Hematopoietic multipotent progenitor cell (in vitro differentiated cells): Measurements from ENCODE around the gene UGT2A2. TPM values are rescaled to one million over a fixed set of nuclear protein-coding genes. Genes with fewer than 3 reads are reported as not detected.
A peak's percentile ranks its signal among the peaks of the same experiment; 100 is the strongest.
"Not testable (repeated sequence)": the region's sequence is repeated elsewhere in the genome, so short reads cannot be mapped to it uniquely, and the experiment has no call there.

ENCODE experiments used
- DNase-seq, 3 donors: peaks; one replicate each; pipeline ENCODE4 v3.0.0-alpha.2; 2011 to 2015; ENCODE audit warnings: low read depth in 2 of 3, low spot score in 2 of 3
- total RNA-seq: library from RNA; depleted of rRNA; stranded (reverse); fragments of >200 nt; gene quantifications from one replicate; pipeline ENCODE4 v1.2.3, GENCODE V29; 2012

The UGT2A2 gene
- not detected for total RNA-seq

DNA sequence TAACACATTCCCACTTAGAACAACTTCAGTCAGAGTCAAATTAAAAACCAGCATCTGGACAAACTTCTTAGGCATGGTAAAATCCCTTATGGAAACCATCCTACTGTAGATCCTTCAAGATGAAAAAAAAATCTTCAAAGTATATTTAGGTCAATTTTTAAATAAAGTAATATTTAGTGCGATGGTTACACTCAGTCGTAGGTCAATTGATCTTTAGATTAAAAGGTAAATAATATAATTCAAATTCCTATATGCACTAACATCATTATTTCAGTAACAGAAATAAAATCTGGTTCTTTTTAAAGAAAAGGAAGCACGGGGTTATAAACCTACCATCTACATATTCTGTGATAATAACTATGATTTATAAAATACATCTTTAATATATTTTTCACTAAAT, at the start of gene UGT2A2:
UGT2A2 (minus strand) TSS at position 101 of the 400 bp plus-strand sequence; CDS start at position 99, 2 bp downstream.
- DNase-seq = no peak

DNA sequence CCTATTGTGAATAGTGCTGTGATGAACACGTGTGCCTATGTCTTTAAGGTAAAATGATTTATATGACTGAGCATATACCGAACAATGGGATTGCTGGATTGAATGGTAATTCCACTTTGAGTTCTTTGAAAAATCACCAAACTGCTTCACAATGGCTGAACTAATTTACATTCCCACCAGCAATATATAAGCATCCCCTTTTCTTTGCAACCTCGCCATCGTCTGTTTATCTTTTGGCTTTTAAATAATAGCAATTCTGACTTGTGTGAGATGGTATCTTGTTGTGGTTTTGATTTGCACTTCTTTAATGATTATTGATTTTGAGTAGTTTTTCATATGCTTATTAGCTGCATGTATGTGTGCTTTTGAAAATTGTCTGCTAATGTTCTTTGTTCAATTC, 45.4 kb upstream of the UGT2A2 start:
- no peak for DNase-seq

- no peak for DNase-seq
Measured at GRCh38 chr4:69668680-69669079, 29.2 kb upstream of the UGT2A2 start.

DNA sequence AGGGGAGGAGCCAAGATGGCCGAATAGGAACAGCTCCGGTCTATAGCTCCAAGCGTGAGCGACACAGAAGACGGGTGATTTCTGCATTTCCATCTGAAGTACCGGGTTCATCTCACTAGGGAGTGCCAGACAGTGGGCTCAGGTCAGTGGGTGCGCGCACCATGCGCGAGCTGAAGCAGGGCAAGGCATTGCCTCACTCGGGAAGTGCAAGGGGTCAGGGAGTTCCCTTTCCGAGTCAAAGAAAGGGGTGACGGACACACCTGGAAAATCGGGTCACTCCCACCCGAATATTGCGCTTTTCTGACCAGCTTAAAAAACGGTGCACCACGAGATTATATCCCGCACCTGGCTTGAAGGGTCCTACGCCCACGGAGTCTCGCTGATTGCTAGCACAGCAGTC, 24.6 kb upstream of the UGT2A2 start:
- DNase-seq = not testable (repeated sequence)

GRCh38 chr4:69661130-69661803, 21.8 kb upstream of the UGT2A2 start:
- not testable (repeated sequence) for DNase-seq

DNA sequence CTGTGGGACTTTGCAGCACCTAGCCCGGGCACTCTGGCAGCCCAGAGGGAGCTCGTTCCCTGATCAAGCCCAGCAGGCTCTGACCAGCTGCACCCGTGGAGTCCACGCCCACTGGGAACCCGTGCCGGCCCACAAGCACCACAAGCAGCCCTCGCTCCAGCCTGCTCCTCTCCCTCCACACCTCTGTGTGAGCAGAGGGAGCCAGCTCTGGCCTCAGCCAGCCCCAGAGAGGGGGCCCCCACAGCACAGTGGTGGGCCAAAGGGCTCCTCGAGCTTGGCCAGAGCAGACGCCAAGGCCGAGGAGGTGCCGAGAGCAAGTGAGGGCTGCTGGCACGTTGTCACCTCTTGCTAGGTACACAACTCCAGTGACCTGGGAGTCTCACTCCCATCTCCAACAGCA, 18.7 kb upstream of the UGT2A2 start:
- no peak for DNase-seq

- no peak for DNase-seq
Measured at GRCh38 chr4:69656653-69657158, 17.3 kb upstream of the UGT2A2 start.

DNA sequence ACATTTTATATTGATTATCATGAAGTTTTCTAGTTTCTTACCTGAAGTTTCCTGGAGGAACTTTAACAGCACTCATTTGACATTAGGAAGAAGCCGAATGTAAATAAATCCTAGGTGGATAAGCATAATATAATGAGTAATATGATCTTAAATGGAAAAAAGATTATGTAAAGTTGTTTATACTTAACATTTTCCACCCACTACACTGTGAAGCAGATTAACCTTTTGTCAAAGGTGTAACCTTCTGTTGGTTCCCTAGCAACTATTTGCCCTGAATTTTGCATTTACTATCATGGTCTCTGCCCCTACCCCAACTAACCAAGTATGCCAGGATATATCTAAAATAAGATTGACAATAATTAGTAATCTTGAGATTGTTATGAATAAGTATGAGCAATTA, 13.7 kb upstream of the UGT2A2 start, which contains the start of gene UGT2A1:
UGT2A1 (minus strand) TSS at position 101 of the 400 bp plus-strand sequence. CDS start 5,603 bp downstream, outside the sequence.
- no peak for DNase-seq

- DNase-seq = no peak
Measured at GRCh38 chr4:69650872-69651271, 11.4 kb upstream of the UGT2A2 start.

GRCh38 chr4:69649629-69650028, 10.2 kb upstream of the UGT2A2 start:
- DNase-seq = no peak

DNA sequence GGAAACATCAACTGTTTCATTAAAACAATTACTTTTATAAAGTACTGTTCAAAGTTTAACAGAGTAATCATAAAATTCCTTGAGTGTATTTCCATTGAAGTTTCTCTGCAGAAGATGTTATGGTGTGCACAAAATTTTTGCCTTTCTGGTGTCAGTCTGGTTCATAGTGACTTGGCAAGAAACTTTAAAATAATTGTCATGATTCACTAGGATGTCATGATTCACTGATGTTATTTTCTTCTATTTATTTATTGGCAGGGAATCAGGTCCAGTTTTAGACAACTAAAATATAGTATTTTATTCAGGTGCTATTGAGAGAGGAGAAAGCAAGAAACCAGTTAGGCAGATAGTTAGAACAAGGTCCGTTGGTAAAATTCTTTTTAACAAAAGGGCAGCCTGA, 9.8 kb upstream of the UGT2A2 start:
- DNase-seq = no peak

DNA sequence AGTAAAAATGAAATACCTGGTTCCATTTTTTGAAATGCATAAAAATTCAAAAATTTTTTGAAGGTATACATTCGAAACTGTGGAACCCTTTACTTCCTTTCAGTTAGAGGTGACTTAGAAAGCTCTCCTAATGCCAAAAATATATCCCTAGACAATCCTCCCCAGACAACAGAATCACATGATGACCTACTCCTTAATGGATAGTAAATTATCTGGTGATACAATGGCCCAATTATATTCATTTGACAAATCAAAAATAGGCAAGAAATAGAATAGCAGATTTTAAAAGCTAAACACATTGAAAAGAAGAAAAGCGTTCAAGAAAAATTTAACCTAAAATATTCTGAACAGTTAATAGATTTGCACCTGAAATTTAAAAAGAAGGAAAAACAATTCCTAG, 3.5 kb upstream of the UGT2A2 start:
- DNase-seq = no peak

- DNase-seq = no peak
Measured at GRCh38 chr4:69640289-69640688, 847 bp upstream of the UGT2A2 start.

- peak in 2 of 3 donors; percentile 8 to 54 for DNase-seq
Measured at GRCh38 chr4:69617083-69617694, 22.3 kb downstream of the UGT2A2 start.

DNA sequence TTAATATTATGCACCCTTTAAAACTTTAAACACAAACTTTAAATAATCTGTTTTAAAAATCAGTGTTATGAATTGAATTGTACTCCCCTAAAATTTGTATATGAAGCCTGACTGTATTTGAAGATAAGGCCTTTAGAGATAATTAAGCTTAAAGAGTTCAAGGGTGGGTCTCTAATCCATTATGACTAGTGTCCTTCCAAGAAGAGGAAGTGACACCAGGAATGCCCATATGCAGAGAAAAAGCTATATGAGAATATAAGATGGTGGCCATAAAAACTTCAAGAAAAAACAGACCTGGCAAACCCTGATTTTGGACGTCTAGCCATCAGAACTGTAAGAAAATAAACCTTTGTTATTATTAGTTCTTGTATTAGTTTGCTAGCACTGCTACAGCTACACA, 29.0 kb downstream of the UGT2A2 start:
- no peak for DNase-seq

DNA sequence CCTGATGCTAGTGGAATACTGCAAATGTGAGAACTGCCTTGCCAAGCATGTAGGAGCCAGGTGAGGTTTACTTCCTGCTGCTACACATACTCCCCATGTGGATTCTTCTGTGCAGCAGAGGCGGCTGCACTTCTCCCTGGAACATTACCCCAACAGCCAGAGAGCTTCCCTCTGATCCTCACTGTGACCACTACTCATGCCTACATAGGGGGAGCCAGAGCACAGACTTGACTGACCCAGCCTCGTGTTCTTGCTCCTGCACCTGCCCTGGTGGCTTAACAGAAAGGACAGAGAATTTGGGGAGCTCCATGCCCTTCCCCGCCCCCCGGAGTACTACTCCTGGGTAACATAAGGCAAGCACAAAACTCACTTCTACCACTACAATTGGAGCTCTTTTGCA, 38.4 kb downstream of the UGT2A2 start:
- DNase-seq = no peak

DNA sequence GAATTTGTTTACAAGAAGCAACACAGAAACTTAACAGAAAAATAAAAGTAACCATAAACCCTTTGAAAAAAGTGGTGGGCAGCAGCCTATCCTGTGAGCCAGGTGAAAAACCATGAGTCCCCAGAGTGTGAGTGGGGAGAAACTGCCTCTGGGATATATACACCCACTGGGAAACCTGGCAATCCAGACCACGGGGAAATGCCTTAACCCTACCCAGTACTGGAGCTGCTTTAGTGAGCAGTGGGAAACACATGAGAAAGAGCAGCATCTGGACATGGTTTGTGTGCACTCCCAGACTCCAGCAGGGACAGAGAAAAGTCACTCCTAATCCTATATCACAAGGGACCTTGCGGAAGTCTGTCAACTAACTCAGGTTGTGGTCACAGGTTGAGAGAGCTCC, 39.4 kb downstream of the UGT2A2 start:
- DNase-seq = no peak

DNA sequence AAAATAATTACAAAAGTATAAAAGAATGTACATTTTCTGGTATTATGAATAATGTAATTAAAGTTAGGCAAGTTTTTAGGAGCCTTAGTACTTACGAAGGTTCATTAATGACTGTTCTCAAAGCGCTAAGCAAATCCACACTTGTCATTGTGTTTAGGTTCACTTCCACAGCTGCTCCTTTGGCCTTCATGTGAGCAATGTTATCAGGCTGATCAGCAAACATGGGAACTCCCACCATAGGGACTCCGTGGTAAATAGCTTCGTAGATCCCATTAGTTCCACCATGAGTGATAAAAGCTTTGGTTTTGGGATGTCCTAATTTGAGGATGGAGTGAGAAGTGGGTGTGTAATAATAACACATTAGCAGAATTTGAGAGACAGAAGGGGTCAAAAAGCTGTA, 45.1 kb downstream of the UGT2A2 start:
- DNase-seq = no peak

DNA sequence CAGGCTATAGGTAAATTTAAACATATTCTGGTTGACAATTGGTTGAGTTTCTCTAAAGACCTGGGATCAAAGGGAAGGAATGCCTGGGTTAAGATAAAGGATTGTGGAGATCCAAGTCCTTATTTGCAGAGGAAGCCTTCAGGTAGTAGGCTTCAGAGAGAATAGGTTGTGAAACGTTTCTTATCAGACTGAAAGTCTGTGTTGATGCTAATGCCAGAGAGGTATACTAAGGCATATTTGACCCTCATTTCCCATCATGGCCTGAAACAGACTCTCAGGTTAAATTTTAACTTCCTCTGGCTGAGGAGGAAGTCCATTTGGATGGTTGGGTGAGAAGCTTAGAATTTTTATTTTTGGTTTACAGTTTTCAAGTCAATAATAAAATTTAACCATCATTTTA, 48.1 kb downstream of the UGT2A2 start:
- DNase-seq = no peak

DNA sequence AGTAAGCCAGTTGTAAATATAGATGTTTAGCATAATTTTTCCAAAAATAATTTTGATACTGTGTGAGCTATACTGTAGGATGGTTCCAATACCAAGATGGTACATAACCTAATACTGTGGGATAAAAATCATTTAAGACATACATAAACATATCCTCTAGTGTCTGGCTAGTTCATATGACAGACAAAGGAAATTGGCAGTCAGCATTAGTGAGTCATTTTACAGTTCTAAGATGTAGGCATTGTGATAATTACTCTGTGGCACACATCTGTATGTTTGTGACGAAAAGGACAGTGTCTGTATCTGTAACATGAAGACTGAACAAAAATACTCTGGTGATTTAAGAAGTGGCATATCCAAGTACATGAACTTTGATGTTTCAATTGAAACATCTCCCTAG, 49.6 kb downstream of the UGT2A2 start:
- DNase-seq = no peak

- no peak for DNase-seq
Measured at GRCh38 chr4:69584135-69584534, 55.3 kb downstream of the UGT2A2 start.

GRCh38 chr4:69583543-69583942, 55.9 kb downstream of the UGT2A2 start:
- no peak for DNase-seq
